HepG2 (cell line): ENCODE measurements around the gene DRAXIN. TPM values are rescaled to one million over a fixed set of nuclear protein-coding genes. Genes with fewer than 3 reads are reported as not detected.

Experiments
- ATAC-seq: fragments of 200-7000 bp; cut with Tn5 transposase; 3 replicates; pipeline ENCODE4 v1.9.1; 2020; ENCODE audit warnings: mild to moderate bottlenecking, moderate library complexity
- BruUV-seq: library from RNA; stranded (reverse); fragments of 400-500 nt; replicated peaks from 2 replicates; lab custom pipeline; 2021; lab: Mats Ljungman, UMichigan
- CTCF ChIA-PET: fragments of 300-600 bp; formaldehyde crosslinking; extraction: SDS; loops from one replicate; lab custom pipeline; 2021; ENCODE audit warnings: low total read pairs, inconsistent platforms, low intra/inter-chr PET ratio; lab: Yijun Ruan, JAX
- POLR2A ChIA-PET: fragments of 350-600 bp; sonication (Branson Sonifier 250); formaldehyde crosslinking; loops from one replicate; lab custom pipeline; 2020; ENCODE audit warnings: antibody characterized with exemption, inconsistent platforms; lab: Yijun Ruan, JAX
- DNase-seq: peaks from one replicate; pipeline ENCODE4 v3.0.0-alpha.2; 2015; ENCODE audit warnings: low spot score
- FAIRE-seq: peaks from 3 replicates; lab custom pipeline; 2011; peaks lifted over from hg19 to GRCh38; lab: Jason Lieb, UNC
- H2AFZ ChIP-seq: one replicate; pipeline ENCODE4 v1.6.1; 2011; ENCODE audit warnings: low read length, inconsistent platforms
- H3K27ac ChIP-seq: fragments of 300-600 bp; 3 replicates; pipeline ENCODE4 v1.8.0; 2011; ENCODE audit warnings: mixed run types, mild to moderate bottlenecking, mixed read lengths, low read length, inconsistent platforms; ENCODE audit not compliant: insufficient read depth; ENCODE audit errors: extremely low read length
- H3K27me3 ChIP-seq, 2 experiments: fragments of 200-600 bp in 1 of 2; 2 replicates in 1 of 2; 3 replicates in 1 of 2; pipeline versions ENCODE4 v1.6.0 to v1.8.0; 2011; ENCODE audit warnings: low read length in 2 of 2, mild to moderate bottlenecking in 2 of 2, moderate library complexity in 2 of 2, inconsistent platforms in 1 of 2; ENCODE audit not compliant: insufficient read depth in 2 of 2, control insufficient read depth in 1 of 2
- H3K36me3 ChIP-seq, 2 experiments: fragments of 200-600 bp in 1 of 2; replicated peaks in 1 of 2; 2 replicates in 1 of 2; 3 replicates in 1 of 2; pipeline versions ENCODE4 v1.5.1 to v1.8.0; 2011; ENCODE audit warnings: low read length in 2 of 2, inconsistent platforms in 1 of 2; ENCODE audit not compliant: insufficient read depth in 2 of 2, control insufficient read depth in 1 of 2
- H3K4me1 ChIP-seq: 2 replicates; pipeline ENCODE4 v1.5.1; 2012; ENCODE audit warnings: low read length, inconsistent platforms; ENCODE audit not compliant: insufficient read depth
- H3K4me2 ChIP-seq: 2 replicates; pipeline ENCODE4 v1.6.0; 2011; ENCODE audit warnings: low read depth, low read length, inconsistent platforms
- H3K4me3 ChIP-seq, 3 experiments: fragments of 200-600 bp in 1 of 3; sonication (generic), shearing (Covaris generic) in 1 of 3; replicated peaks in 1 of 3; 2 replicates each; pipeline ENCODE4 v1.5.1; 2011 to 2016; ENCODE audit warnings: low read length in 3 of 3, inconsistent platforms in 2 of 3, low read depth in 2 of 3, mild to moderate bottlenecking in 2 of 3, control low read depth in 1 of 3, mixed read lengths in 1 of 3; ENCODE audit not compliant: insufficient read depth in 1 of 3
- H3K79me2 ChIP-seq: one replicate; pipeline ENCODE4 v1.6.1; 2011; ENCODE audit warnings: low read length, inconsistent platforms; ENCODE audit not compliant: insufficient read depth
- H3K9ac ChIP-seq: 2 replicates; pipeline ENCODE4 v1.6.0; 2011; ENCODE audit warnings: mild to moderate bottlenecking, low read depth, low read length, inconsistent platforms; ENCODE audit not compliant: insufficient read depth
- H3K9me3 ChIP-seq: 2 replicates; pipeline ENCODE4 v1.5.1; 2012; ENCODE audit warnings: mild to moderate bottlenecking, low read length
- H4K20me1 ChIP-seq: 2 replicates; pipeline ENCODE4 v1.6.0; 2011; ENCODE audit warnings: inconsistent platforms, mild to moderate bottlenecking, low read length, moderate library complexity; ENCODE audit not compliant: insufficient read depth
- POLR2G ChIP-seq: fragments of 200-400 bp; formaldehyde crosslinking; IDR thresholded peaks from 2 replicates; pipeline ENCODE4 v1.6.1; 2018; ENCODE audit warnings: mild to moderate bottlenecking, low read depth, low read length, moderate library complexity
- ZKSCAN1 ChIP-seq: fragments of 150-350 bp; IDR thresholded peaks from 2 replicates; pipeline ENCODE4 v1.6.1; 2014; ENCODE audit warnings: low read length
- whole genome bisulfite sequencing: methylation state at CpG from one replicate; pipeline ENCODE4 v1.1.6; 2017; ENCODE audit warnings: low lambda C conversion rate; 5-methylcytosine and 5-hydroxymethylcytosine counted together
- in situ Hi-C: cut with HindIII; loops from 2 replicates; pipeline ENCODE4 v1.10.0; 2017; ENCODE audit warnings: low pct_unique_long_range_greater_than_20kb; ENCODE audit not compliant: extremely low pct_ligation_motif_present
- intact Hi-C: fragments of 100-400 bp; cut with micrococcal nuclease; formaldehyde crosslinking; loops from one replicate; pipeline ENCODE4 v1.10.0; 2022; ENCODE audit not compliant: unreplicated experiment
- polyA plus RNA-seq, 8 experiments: library from polyadenylated mRNA; depleted of rRNA in 3 of 8; stranded (reverse) in 7 of 8; unstranded in 1 of 8; fragments of >200 nt; fragmentation: Illumina TruSeq in 4 of 8; extraction: Trizol in 4 of 8; gene quantifications; 2 replicates each; pipeline versions ENCODE4 v1.2.1 to v1.2.3, GENCODE V29; 2011 to 2016; ENCODE audit warnings: low read depth in 4 of 8, missing spikeins in 1 of 8, mixed read lengths in 1 of 8; ENCODE audit not compliant: insufficient read depth in 1 of 8
- total RNA-seq, 5 experiments: library from RNA; depleted of rRNA; stranded (reverse); fragments of >200 nt; fragmentation: Illumina TruSeq; extraction: Trizol; gene quantifications; 2 replicates each; pipeline ENCODE4 v1.2.3, GENCODE V29; 2016; ENCODE audit warnings: low read depth in 1 of 5
- TF ChIP-seq, protein P1 (sequence below): sonication (generic); formaldehyde crosslinking; IDR thresholded peaks from 2 replicates; pipeline ENCODE4 v1.4.0; 2020; ENCODE audit warnings: missing genetic modification reagents
- TF ChIP-seq, protein P2 (sequence below): sonication (generic); formaldehyde crosslinking; IDR thresholded peaks from 2 replicates; pipeline ENCODE4 v1.8.0; 2022; ENCODE audit warnings: missing genetic modification reagents, mild to moderate bottlenecking, inconsistent platforms, borderline replicate concordance

DRAXIN gene
- total and polyA plus RNA-seq, 2 of the 13 experiments (the other 11 are each of a cell fraction or from before 2014, with no cell fraction given), result 0.02 TPM; not detected in 1

DNA sequence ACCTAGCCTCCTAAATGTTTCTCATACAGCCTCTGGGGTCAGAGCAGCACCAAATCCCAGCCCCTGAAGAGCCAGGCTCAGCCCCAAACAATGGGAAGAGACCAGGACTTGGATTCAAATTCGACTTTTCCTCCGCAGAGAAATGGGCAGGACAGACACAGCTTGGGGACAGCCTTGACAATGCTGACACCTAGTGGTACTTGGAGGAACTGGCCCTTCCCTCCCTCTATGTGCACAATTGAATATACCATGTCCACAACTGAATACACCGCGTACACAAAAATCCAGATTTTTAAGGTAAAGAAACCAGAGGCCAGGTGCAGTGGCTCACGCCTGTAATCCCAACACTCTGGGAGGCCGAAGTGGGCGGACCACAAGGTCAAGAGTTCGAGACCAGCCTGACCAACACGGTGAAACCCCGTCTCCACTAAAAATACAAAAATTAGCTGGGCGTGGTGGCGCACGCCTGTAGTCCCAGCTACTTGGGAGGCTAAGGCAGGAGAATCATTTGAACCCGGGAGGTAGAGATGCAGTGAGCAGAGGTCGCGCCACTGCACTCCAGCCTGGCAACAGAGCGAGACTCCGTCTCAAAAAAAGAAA is 49.0 kb upstream of the DRAXIN start (continued):
- TF ChIP-seq, protein P1, sequence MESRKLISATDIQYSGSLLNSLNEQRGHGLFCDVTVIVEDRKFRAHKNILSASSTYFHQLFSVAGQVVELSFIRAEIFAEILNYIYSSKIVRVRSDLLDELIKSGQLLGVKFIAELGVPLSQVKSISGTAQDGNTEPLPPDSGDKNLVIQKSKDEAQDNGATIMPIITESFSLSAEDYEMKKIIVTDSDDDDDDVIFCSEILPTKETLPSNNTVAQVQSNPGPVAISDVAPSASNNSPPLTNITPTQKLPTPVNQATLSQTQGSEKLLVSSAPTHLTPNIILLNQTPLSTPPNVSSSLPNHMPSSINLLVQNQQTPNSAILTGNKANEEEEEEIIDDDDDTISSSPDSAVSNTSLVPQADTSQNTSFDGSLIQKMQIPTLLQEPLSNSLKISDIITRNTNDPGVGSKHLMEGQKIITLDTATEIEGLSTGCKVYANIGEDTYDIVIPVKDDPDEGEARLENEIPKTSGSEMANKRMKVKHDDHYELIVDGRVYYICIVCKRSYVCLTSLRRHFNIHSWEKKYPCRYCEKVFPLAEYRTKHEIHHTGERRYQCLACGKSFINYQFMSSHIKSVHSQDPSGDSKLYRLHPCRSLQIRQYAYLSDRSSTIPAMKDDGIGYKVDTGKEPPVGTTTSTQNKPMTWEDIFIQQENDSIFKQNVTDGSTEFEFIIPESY (CRISPR knock-in tag), result peak; percentile 44; the same call in 1 of the 2 replicates
- TF ChIP-seq, all 625 proteins: peak for 15; not testable (repeated sequence) for 610

DNA sequence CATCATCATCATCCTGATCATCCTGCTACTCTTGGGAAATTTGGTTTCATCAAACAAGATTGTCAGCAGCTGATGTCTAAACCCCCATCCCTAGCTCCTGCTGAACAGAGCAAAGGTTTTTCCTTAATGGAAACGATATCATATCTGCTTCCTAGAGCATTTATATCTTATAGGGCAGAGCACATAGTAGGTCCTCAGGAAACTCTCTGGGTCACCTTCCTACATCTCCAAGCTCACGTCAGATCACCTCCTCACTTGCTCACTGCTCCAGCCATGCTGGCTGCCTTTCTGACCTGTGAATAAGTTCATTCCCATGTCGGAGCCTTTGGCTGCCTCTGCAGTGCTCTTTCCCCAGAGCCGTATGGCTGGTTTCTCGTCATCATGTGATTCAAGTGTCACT is 47.7 kb upstream of the DRAXIN start:
- intact Hi-C loops (no loop called here), in situ Hi-C loops (loop anchor here (5.0 to 25.0 kb wide), 3 partner anchors 301 to 606 kb away; partner anchors contain the start of gene MASP2)
- no peak for ATAC-seq

More for the DNA sequence above, 47.7 kb upstream of the DRAXIN start:
- Histone ChIP-seq H3K4me2 (no peak overlapping the region), H3K4me1 (peaks cover 22% of the 10 kb centered on the region), H3K27ac (no peak overlapping the region), H3K36me3 (no peaks in the 10 kb centered on the region), H3K9me3 (no peaks in the 10 kb centered on the region), H3K79me2 (no peaks in the 10 kb centered on the region), H3K4me3 (no peak overlapping the region), H4K20me1 (peaks cover 11% of the 10 kb centered on the region; the same call in 1 of the 2 replicates), H3K9ac (no peak overlapping the region), H2AFZ (no peak overlapping the region), H3K27me3 (peaks cover 0 to 2% of the 10 kb centered on the region in 2 experiments; a peak in 1 of 5 replicates)
- TF ChIP-seq, protein P2, sequence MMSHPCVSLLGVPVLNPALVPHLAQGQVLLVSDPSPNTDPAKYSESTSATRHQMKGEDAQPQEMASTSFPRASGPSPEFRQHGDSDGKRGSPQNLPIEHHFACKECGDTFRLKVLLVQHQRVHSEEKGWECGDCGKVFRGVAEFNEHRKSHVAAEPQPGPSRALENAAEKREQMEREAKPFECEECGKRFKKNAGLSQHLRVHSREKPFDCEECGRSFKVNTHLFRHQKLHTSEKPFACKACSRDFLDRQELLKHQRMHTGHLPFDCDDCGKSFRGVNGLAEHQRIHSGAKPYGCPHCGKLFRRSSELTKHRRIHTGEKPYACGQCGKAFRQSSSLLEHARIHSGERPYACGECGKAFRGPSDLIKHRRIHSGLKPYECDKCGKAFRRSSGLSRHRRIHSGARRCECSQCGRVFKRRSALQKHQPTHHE (CRISPR knock-in tag), result no peak
- 0 out of 2 replicates have a peak, but pooled peaks have one; percentile 48 for TF ChIP-seq ZKSCAN1
- 0 out of 2 replicates have a peak, but pooled peaks have one; percentile 7 for TF ChIP-seq POLR2G
- POLR2A ChIA-PET, result no interaction called here
- CTCF ChIA-PET, result interaction anchor here (1.2 kb wide), 1 partner anchor 606 kb away, joined by 3 read pairs; no protein-coding TSS in a partner anchor
- FAIRE-seq (no peak), DNase-seq (no peak)
- WGBS, result 92% methylated on average over 5 of the region's 5 CpGs
- no TSS peak for BruUV-seq
